Brain microvascular endothelial cell (primary cell): ENCODE data around the gene PRKRIP1.

Experiments
- DNase-seq: peaks from one replicate; pipeline ENCODE4 v3.0.0-alpha.2; 2020
- H3K27ac ChIP-seq: fragments of 250-450 bp; sonication (Bioruptor Pico); 2 replicates; pipeline ENCODE4 v1.5.1; 2020; ENCODE audit warnings: mild to moderate bottlenecking, moderate library complexity
- H3K27me3 ChIP-seq: fragments of 250-450 bp; sonication (Bioruptor Pico); replicated peaks from 2 replicates; pipeline ENCODE4 v1.5.1; 2020; ENCODE audit warnings: mild to moderate bottlenecking
- H3K36me3 ChIP-seq: fragments of 250-450 bp; sonication (Bioruptor Pico); replicated peaks from 2 replicates; pipeline ENCODE4 v1.5.1; 2020; ENCODE audit warnings: mild to moderate bottlenecking
- H3K4me3 ChIP-seq: 2 replicates; pipeline ENCODE4 v1.5.1; 2011; ENCODE audit warnings: low read depth, mild to moderate bottlenecking, control low read depth, low read length, moderate library complexity
- CTCF ChIP-seq: IDR thresholded peaks from 2 replicates; pipeline ENCODE4 v1.5.1; 2011; ENCODE audit warnings: low read depth, mild to moderate bottlenecking, moderate library complexity, low read length, control low read depth, inconsistent platforms; ENCODE audit errors: missing control alignments
- in situ Hi-C: cut with HindIII; loops from 2 replicates; pipeline ENCODE4 v1.10.0; 2017; ENCODE audit warnings: low sequenced_read_pairs, low pct_ligation_motif_present

Gene PRKRIP1

DNA sequence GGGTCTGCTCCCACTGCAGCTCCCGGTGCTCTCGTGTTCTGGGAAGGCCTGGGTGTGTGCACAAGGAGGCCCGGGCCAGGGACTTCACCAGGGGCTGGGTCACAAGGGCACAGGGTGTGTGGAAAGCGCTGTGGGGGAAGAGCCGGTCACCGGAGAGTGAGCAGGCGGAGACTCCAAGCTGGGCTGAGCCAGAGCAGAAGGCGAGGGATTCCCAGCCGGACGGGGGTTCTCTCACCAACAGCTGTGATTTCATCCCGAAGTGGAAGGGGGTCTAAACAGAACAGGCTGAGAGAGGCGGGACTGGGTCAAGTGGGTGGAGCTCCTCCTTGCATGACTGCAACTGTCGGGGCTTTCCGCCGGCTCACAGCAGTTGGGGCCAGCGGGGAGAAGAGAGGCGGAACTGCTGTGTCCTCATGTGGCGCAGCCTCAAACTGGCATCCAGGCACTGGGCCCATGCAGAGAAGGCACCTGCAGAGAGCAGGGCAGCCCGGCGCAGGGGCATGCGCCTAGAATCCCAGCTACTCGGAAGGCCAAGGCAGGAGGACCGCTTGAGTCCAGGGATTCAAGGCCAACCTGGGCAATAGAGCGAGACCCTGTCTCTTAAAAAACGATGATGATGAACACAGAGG is 29.6 kb downstream of the PRKRIP1 start:
- in situ Hi-C loops, result no loop called here
- Histone ChIP-seq H3K27ac (no peak overlapping the region), H3K36me3 (peaks cover 23% of the 10 kb centered on the region), H3K4me3 (no peak overlapping the region), H3K27me3 (no peaks in the 10 kb centered on the region)
- TF ChIP-seq CTCF, result no peak
- DNase-seq, result no peak

DNA sequence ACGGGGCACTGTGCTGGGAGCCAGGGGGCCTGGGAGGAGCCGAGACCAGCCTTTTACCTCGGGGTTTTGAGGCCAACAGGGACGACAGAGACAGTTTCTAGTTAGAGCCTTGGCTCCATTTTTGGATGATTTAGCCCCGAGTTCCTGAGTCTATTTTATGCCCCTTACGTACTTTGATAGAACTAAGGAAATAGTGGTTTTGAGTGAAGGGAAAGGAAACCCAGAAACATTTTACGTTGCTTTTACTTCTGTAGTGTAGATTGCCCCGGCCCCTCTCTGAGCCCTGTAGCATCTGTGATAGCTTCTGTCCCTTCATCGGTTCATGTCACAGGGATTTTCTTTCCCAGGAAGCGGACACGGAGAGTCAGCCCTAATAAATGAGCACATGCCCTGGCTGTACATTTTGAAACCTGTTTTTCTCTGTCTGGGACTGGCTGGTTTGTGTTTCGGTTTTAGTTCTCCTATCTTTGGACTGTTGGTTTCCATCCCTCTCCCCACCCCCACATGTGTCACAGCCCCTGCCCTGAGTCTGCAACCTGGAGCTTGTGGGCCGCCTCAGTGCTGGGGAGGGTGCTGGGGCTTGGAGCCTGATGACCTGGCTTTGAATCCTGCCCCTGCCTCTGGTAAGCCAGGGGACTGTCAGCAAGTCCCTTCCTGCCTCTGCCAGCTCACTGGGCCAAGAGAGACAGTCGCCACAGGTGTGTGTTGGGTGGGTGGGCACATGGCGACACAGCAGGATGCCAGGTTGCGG is 30.3 kb downstream of the PRKRIP1 start:
- no peak overlapping the region for H3K27ac ChIP-seq
- TF ChIP-seq CTCF, result no peak
- H3K27me3 ChIP-seq, result no peaks in the 10 kb centered on the region
- H3K4me3 ChIP-seq, result no peak overlapping the region
- H3K36me3 ChIP-seq, result peaks cover 18% of the 10 kb centered on the region
- DNase-seq, result no peak
- in situ Hi-C loops, result no loop called here

- H3K4me3 ChIP-seq, result no peak overlapping the region
- in situ Hi-C loops, result no loop called here
- DNase-seq, result no peak
These were observed 30.8 kb downstream of the PRKRIP1 start for GRCh38 chr7:102427019-102427405.

DNA sequence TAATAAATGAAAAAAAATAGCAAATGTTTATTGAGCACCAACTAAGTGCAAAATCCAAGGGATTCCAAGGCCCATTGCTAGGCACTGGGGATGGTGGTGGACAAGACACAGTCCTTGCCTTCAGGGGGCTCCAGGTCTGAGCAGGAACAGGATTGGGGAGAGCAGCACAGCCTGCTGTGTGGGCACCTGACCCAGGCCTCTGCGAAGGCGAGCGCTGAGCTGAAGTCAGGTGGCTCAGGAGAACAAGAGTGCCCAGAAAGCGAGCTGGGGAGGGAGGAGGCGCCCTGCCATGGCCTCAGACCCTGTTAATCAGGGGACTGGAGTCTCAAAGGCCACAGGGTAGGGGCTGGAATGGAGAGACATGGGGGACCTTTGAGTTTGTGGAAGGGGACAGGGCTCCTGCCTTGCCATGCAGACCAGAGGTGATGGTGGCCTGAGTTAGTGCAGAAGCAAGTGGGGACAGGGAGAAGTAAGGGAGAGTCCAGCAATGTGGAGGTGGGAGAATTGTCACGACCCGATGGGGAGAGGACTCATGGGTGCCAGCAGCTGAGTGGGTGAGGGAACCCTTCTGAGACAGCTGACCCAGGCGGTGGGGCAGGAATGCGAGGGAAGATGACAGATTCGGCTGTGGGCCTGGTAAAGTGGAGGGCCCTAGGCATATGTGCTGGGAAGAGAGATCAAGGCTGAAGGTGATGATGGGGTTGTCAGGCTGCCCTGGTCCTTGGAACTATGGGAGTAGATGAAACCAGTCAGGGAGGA is 33.2 kb downstream of the PRKRIP1 start:
- Histone ChIP-seq H3K27me3 (no peaks in the 10 kb centered on the region), H3K36me3 (peaks cover 18% of the 10 kb centered on the region), H3K27ac (no peak overlapping the region), H3K4me3 (no peak overlapping the region)
- in situ Hi-C loops, result no loop called here
- no peak for TF ChIP-seq CTCF
- DNase-seq, result no peak

More at GRCh38 chr7:102427019-102427405, 30.8 kb downstream of the PRKRIP1 start:
- H3K27me3 ChIP-seq, result no peaks in the 10 kb centered on the region
- H3K27ac ChIP-seq, result no peak overlapping the region
- TF ChIP-seq CTCF, result no peak
- H3K36me3 ChIP-seq, result peaks cover 18% of the 10 kb centered on the region

DNA sequence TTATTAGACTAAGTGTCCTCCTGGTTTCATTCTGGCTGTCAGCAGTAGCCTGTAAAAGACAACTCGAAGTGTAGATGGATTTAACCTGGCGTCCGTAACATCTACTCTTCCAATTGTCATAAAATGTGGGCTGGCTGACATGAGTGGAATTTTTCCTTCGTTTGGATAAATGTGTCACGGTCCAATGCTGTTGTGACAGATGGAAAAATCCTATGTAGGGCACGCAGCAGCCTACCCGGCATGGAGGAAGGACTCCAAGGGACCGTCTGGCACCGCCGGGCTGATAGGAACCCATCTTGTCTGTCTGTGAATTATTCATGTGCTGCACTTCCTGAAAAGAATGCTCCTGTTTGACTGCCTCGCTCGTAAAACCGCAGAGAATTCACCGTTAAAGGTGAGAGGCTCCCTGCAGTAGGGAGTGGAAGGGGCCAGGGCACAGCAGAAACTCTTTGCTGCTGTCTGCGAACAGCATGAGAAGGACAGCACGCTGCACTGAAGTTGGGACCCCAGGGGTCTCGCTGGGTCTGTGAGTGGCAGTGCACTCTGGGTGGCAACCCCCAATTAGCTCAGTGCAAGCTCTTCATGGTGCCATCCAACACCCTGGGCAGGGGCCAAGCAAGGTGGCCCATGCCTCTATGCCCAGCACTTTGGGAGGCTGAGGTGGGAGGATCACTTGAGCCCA is 35.6 kb downstream of the PRKRIP1 start:
- H3K36me3 ChIP-seq, result peaks cover 5% of the 10 kb centered on the region
- TF ChIP-seq CTCF, result no peak
- in situ Hi-C loops, result no loop called here
- DNase-seq, result no peak
- H3K4me3 ChIP-seq, result no peak overlapping the region
- H3K27ac ChIP-seq, result no peak overlapping the region
- H3K27me3 ChIP-seq, result no peaks in the 10 kb centered on the region
